Choroid plexus epithelial cell (primary cell): ENCODE measurements around the gene FBXL17.

Source experiments
- DNase-seq: peaks from one replicate; pipeline ENCODE4 v3.0.0-alpha.2; 2010; ENCODE audit warnings: low read depth
- H3K4me3 ChIP-seq: 2 replicates; pipeline ENCODE4 v1.5.1; 2011; ENCODE audit warnings: low read depth, mild to moderate bottlenecking, control low read depth, low read length, moderate library complexity
- TF ChIP-seq, protein P1 (sequence below): conservative IDR thresholded peaks from 2 replicates; pipeline ENCODE4 v1.5.1; 2011; ENCODE audit warnings: low read depth, mild to moderate bottlenecking, control low read depth, inconsistent platforms, low read length, moderate library complexity

The FBXL17 gene

DNA sequence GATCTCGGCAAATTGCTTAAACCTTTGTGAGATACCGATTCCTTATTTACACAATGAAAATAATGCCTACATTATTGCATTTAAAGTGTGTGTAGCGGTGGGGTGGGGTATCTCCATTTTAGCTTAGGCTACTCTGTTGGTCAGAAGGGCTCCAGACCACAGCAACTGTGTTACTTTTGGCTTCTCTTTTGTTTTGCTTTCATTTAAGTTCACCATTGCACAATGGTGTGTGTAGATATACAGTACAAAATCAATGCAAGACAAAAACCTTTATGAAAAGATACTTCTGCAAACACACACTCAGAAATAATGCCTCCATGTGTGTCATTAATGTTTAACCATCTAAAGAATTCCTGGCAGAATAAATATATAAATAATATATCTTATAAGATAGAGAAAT, 279.4 kb downstream of the FBXL17 start:
- DNase-seq: peak; percentile 51
- TF ChIP-seq, protein P1, sequence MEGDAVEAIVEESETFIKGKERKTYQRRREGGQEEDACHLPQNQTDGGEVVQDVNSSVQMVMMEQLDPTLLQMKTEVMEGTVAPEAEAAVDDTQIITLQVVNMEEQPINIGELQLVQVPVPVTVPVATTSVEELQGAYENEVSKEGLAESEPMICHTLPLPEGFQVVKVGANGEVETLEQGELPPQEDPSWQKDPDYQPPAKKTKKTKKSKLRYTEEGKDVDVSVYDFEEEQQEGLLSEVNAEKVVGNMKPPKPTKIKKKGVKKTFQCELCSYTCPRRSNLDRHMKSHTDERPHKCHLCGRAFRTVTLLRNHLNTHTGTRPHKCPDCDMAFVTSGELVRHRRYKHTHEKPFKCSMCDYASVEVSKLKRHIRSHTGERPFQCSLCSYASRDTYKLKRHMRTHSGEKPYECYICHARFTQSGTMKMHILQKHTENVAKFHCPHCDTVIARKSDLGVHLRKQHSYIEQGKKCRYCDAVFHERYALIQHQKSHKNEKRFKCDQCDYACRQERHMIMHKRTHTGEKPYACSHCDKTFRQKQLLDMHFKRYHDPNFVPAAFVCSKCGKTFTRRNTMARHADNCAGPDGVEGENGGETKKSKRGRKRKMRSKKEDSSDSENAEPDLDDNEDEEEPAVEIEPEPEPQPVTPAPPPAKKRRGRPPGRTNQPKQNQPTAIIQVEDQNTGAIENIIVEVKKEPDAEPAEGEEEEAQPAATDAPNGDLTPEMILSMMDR: no peak
- H3K4me3 ChIP-seq: no peak overlapping the region

DNA sequence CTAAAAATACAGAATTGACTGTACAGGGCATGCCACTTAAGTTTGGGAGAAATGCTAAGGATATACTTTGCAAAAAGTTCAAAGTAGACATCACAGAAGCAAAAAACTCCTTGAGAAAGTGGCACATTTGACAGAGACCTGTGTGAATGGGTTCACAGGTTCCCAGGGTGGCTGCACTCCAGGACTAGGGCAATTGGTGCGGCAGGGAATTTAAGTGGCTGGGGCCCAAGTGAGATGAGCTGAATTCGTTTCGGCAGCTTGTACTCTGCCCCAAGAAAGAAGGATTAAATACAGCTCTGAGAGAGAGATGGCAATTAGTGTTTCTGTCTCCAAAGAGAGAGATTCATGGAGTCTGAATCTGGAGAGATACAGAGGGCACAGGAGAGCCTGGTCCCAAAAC, 280.1 kb downstream of the FBXL17 start:
- TF ChIP-seq, protein P1: no peak
- H3K4me3 ChIP-seq: no peak overlapping the region
- no peak for DNase-seq

DNA sequence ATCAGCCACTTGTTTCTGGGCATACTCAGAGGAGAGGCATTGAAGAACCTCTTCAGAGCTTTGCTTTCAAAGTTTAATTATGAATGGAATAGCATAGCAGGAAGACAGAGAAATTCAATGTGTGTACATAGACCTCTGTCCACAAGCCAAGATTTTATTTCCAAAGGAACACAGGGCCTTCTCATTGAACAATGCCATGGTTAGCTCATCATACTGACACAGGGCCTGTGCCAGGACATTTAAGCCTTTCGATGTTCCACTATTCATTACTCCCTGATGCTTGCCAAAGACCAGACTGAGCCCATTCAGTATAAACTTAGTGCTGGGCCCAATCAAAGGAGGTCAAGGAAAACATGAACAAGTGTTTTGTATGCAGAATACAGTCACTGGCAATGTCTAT, 280.8 kb downstream of the FBXL17 start:
- TF ChIP-seq, protein P1: no peak
- H3K4me3 ChIP-seq: no peak overlapping the region
- DNase-seq: no peak

DNA sequence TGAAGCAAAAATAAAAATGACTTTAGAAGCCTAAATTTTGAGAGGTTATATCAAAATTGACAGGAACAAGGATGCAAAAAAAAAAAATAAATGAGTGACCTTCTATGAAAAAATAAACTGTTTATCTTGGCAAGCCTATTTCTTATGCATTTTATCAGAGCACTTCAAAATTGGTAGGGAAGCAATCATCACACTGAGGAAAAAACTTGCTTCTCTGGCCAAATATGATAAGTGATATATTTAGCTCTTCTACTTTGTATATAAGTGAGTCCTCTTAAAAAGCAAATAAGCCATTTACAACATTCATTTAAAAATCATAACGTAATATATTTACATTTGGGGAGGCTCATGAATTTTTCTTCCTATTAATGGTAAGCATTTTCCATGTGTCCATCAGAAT, 287.1 kb downstream of the FBXL17 start:
- DNase-seq: peak; percentile 7
- no peak overlapping the region for H3K4me3 ChIP-seq
- TF ChIP-seq, protein P1: no peak

DNA sequence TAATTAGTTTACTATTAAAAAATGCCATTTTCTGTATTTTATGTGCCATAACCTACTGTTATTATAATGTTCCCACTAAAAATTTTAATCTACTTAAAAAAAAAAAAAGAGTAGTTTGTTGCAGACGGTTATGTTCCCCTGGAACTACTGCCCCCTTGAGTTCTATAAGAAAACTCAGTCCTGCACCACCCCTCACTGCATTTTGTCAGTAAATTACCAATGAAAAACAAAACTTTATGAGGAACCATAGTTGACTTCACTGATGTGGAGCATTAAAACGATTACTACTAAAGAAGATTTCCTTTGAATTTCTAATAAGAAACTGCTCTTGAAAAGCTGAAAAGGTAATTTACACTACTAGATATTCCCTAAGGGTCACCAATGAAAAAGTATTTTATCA, 288.7 kb downstream of the FBXL17 start:
- H3K4me3 ChIP-seq: no peak overlapping the region
- peak; percentile 70 for DNase-seq
- TF ChIP-seq, protein P1: peak; percentile 75

DNA sequence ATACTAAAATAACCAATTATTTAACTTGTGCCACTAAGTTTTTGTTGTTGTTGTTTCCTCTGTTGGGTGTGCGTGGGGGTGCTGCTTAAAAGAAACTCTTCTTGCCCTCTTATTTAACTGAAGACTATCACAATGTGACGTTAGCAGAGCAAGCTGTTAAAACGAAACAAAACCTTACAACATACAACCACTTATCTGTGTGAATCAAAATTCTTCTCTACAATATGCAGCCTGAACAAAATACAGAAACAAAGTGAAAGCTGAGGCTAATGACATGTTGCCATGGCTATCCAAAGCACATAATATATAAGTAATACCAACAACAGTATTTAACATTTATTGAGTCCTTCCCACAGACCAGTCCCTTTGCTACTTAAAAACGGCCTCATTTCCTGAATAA, 291.0 kb downstream of the FBXL17 start:
- no peak overlapping the region for H3K4me3 ChIP-seq
- DNase-seq: peak; percentile 26

DNA sequence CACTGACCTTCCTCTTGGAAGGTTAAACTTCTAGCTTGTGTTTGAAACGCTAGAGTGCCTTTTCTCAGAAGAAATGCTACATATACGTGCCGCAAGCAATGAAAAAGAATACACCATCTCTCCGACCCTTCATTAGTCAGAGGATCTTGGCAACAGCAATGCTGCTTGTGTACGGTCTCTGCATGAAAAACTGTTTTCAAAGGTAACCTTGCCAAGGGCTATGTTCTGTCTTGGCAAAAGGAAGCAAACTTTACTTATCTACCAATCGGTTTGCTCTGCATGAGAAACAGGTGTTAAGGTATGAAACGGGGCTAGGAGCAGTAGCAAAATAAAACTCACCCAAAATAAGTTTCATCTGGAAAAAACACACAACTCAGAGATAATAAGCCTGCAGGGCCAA, 297.8 kb downstream of the FBXL17 start:
- DNase-seq: peak; percentile 59
- H3K4me3 ChIP-seq: no peak overlapping the region
- TF ChIP-seq, protein P1: no peak

More for the DNA sequence above, 291.0 kb downstream of the FBXL17 start:
- TF ChIP-seq, protein P1: no peak
